K562 (cell line): Measurements from ENCODE around the gene AEN. TPM values are rescaled to one million over a fixed set of nuclear protein-coding genes. Genes with fewer than 3 reads are reported as not detected.

Experiments
- ATF1 ChIP-seq, 2 experiments: fragments of 450-650 bp in 1 of 2; IDR thresholded peaks; 2 replicates each; pipeline ENCODE4 v1.6.1; 2016; ENCODE audit warnings: missing compliant biosample characterization in 1 of 2, missing genetic modification characterization in 1 of 2
- E2F3 ChIP-seq: fragments of 250-450 bp; sonication (Bioruptor Pico); IDR thresholded peaks from 2 replicates; pipeline ENCODE4 v1.4.0; 2020; ENCODE audit warnings: mild to moderate bottlenecking
- EP400 ChIP-seq: fragments of 450-650 bp; IDR thresholded peaks from 2 replicates; pipeline ENCODE4 v1.6.1; 2017; ENCODE audit warnings: antibody characterized with exemption, mild to moderate bottlenecking, moderate library complexity
- ETV1 ChIP-seq: fragments of 450-650 bp; conservative IDR thresholded peaks from 2 replicates; pipeline ENCODE4 v1.6.1; 2016; ENCODE audit warnings: missing genetic modification characterization, control low read depth, low read depth, missing compliant biosample characterization
- ETV5 ChIP-seq: sonication (generic); formaldehyde crosslinking; IDR thresholded peaks from 2 replicates; pipeline ENCODE4 v1.4.0; 2020; ENCODE audit warnings: low read depth, mild to moderate bottlenecking, missing genetic modification reagents
- FOXM1 ChIP-seq, 2 experiments: fragments of 450-650 bp in 1 of 2; sonication (generic) in 1 of 2; formaldehyde crosslinking in 1 of 2; IDR thresholded peaks; 2 replicates each; pipeline versions ENCODE4 v1.6.1 to v1.9.0; 2017 to 2022; ENCODE audit warnings: low read depth in 2 of 2, mild to moderate bottlenecking in 2 of 2, missing genetic modification reagents in 1 of 2, moderate library complexity in 1 of 2
- HNRNPH1 ChIP-seq: fragments of 200-400 bp; formaldehyde crosslinking; optimal IDR thresholded peaks from 2 replicates; pipeline ENCODE3; 2017; ENCODE audit warnings: low read depth, mild to moderate bottlenecking, low read length, moderate library complexity
- KLF10 ChIP-seq: fragments of 250-450 bp; sonication (Bioruptor Pico); IDR thresholded peaks from 2 replicates; pipeline ENCODE4 v1.6.1; 2021; ENCODE audit warnings: matching md5 sums
- MTA2 ChIP-seq: fragments of 450-650 bp; IDR thresholded peaks from 2 replicates; pipeline ENCODE4 v1.6.1; 2016; ENCODE audit warnings: low read depth
- NFIC ChIP-seq: fragments of 450-650 bp; IDR thresholded peaks from 2 replicates; pipeline ENCODE4 v1.6.1; 2017; ENCODE audit warnings: mild to moderate bottlenecking, inconsistent platforms
- RAD21 ChIP-seq, 2 experiments: fragments of 250-450 bp in 1 of 2; fragments of 450-650 bp in 1 of 2; sonication (Bioruptor Pico) in 1 of 2; formaldehyde crosslinking in 1 of 2; IDR thresholded peaks in 1 of 2; conservative IDR thresholded peaks in 1 of 2; 2 replicates each; pipeline versions ENCODE4 v1.4.0 to v1.8.0; 2020 to 2022; ENCODE audit warnings: mild to moderate bottlenecking in 2 of 2, moderate library complexity in 1 of 2
- RBFOX2 ChIP-seq: fragments of 200-400 bp; formaldehyde crosslinking; IDR thresholded peaks from 2 replicates; pipeline ENCODE4 v1.6.1; 2017; ENCODE audit warnings: low read depth, mild to moderate bottlenecking, low read length, moderate library complexity
- SP1 ChIP-seq: sonication (generic); formaldehyde crosslinking; IDR thresholded peaks from 2 replicates; pipeline ENCODE4 v1.8.1; 2022; ENCODE audit warnings: mild to moderate bottlenecking, missing genetic modification reagents
- ZFX ChIP-seq: sonication (generic); formaldehyde crosslinking; IDR thresholded peaks from 2 replicates; pipeline ENCODE4 v1.8.0; 2022; ENCODE audit warnings: mild to moderate bottlenecking, missing genetic modification reagents, moderate library complexity
- ZNF644 ChIP-seq: fragments of 200-800 bp; sonication (Bioruptor generic); IDR thresholded peaks from 2 replicates; pipeline ENCODE4 v1.6.1; 2016; ENCODE audit warnings: low read depth, missing genetic modification characterization, missing compliant biosample characterization
- ZNF830 ChIP-seq: fragments of 250-450 bp; sonication (Bioruptor Pico); IDR thresholded peaks from 2 replicates; pipeline ENCODE4 v1.5.0; 2021; ENCODE audit warnings: mild to moderate bottlenecking
- polyA plus RNA-seq, 8 experiments: library from polyadenylated mRNA; depleted of rRNA in 4 of 8; stranded (reverse) in 5 of 8; unstranded in 3 of 8; fragments of >200 nt; fragmentation: Nextera tagmentation in 2 of 8; fragmentation: Illumina TruSeq in 1 of 8; extraction: Ambion mirVana in 2 of 8; extraction: Trizol in 1 of 8; gene quantifications; 2 replicates each; pipeline versions ENCODE4 v1.2.1 to v1.2.3, GENCODE V29; 2011 to 2014; ENCODE audit warnings: inconsistent platforms in 1 of 8, missing spikeins in 1 of 8
- total RNA-seq, 7 experiments: library from RNA; depleted of rRNA in 6 of 7; stranded (reverse); fragments of >200 nt in 6 of 7; fragmentation: Illumina TruSeq in 2 of 7; extraction: Trizol in 2 of 7; gene quantifications; 2 replicates each; pipeline versions ENCODE4 v1.2.1 to v1.2.3, GENCODE V29; 2011 to 2021; ENCODE audit warnings: low replicate concordance in 1 of 7
- TF ChIP-seq, protein P1 (sequence below): fragments of 450-650 bp; conservative IDR thresholded peaks from 2 replicates; pipeline ENCODE4 v1.6.1; 2016; ENCODE audit warnings: missing genetic modification characterization, low read depth, mild to moderate bottlenecking, control low read depth, missing compliant biosample characterization
- TF ChIP-seq, protein P2 (sequence below): fragments of 450-650 bp; formaldehyde crosslinking; IDR thresholded peaks from 2 replicates; pipeline ENCODE4 v1.4.0; 2022; ENCODE audit warnings: missing genetic modification characterization
- TF ChIP-seq, protein P3 (sequence below), 2 experiments: IDR thresholded peaks; 2 replicates each; pipeline ENCODE4 v1.6.1; 2011; ENCODE audit warnings: borderline replicate concordance in 1 of 2, control low read depth in 1 of 2, low read depth in 1 of 2, low read length in 1 of 2, mild to moderate bottlenecking in 1 of 2, mixed read lengths in 1 of 2, moderate library complexity in 1 of 2; ENCODE audit not compliant: insufficient read depth in 1 of 2, insufficient read length in 1 of 2, poor library complexity in 1 of 2, severe bottlenecking in 1 of 2; ENCODE audit errors: extremely low read depth in 1 of 2
- TF ChIP-seq, protein P4 (sequence below): fragments of 250-450 bp; sonication (Bioruptor Pico); IDR thresholded peaks from 2 replicates; pipeline ENCODE4 v1.5.1; 2021; ENCODE audit warnings: mild to moderate bottlenecking
- TF ChIP-seq, protein P5 (sequence below): sonication (generic); formaldehyde crosslinking; IDR thresholded peaks from 2 replicates; pipeline ENCODE4 v1.9.0; 2022; ENCODE audit warnings: mild to moderate bottlenecking, missing genetic modification reagents

AEN gene
- total and polyA plus RNA-seq, 9 of the 15 experiments (the other 6 are each of a cell fraction or from before 2014, with no cell fraction given) = 9.0 to 51.0 (median 32.8) TPM

DNA sequence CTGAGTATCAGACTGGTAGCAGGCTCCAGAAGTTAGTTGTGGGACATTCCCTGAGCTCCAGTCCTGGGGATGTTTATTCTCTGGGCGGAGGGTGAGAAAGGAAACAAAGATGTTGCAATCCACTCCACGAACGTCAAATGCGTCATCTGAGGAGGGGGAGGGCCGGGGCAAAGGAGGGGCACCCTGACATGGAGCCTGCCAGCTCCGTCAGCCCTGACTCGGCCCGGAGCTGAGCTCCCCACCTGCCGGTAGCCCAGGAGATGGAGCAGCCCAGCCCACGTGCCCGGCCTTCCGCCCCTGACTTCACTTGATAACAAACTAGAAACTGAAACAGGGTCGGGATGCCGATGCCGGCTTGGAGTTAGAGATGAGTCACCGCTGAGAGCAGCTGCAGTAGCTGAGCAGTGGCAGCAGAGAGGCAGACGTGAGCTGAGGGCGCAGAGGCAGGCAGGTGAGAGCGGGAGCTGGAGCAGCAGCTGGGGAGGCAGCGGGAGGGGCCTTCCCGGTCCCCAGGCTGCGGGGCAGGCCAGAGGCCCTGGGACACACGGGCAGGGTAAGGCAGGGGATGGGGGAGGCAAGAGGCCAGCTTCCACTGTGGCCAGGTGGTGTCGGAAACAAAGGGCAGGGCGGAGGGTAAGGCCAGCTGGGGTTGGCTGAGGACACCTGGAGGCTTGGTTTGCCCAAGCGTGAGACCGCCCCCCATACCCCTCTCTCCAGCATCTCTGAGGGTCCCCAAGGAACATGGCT, 17.7 kb downstream of the AEN start, which contains the start of gene ISG20 (continued):
- TF ChIP-seq ZFX (CRISPR knock-in tag) (peak; percentile 85), ETV5 (peak; percentile 98), ATF1 (CRISPR knock-in tag; IDR thresholded peaks at IDR 0.05) (no peak), ATF1 (tag; IDR thresholded peaks at IDR 0.05) (peak; percentile 96), RAD21 (CRISPR knock-in tag; conservative IDR thresholded peaks at IDR 0.05 in 1 of 2, IDR thresholded peaks at IDR 0.05 in 1 of 2) (peak in 1 of 2 experiments; percentile 36; a peak in 2 of 4 replicates), ZNF644 (tag) (peak; percentile 54; the same call in 1 of the 2 replicates), HNRNPH1 (no peak), FOXM1 (IDR thresholded peaks at IDR 0.05; ENCODE audit: low read depth) (peak; percentile 60), FOXM1 (CRISPR knock-in tag; IDR thresholded peaks at IDR 0.05; ENCODE audit: low read depth) (0 out of 2 replicates have a peak, but pooled peaks have one; percentile 85), E2F3 (CRISPR knock-in tag) (peak; percentile 30; the same call in 1 of the 2 replicates), NFIC (peak; percentile 76), EP400 (peak; percentile 85), SP1 (peak; percentile 79), ETV1 (tag) (peak; percentile 98), ZNF830 (CRISPR knock-in tag) (no peak), MTA2 (peak; percentile 62; the same call in 1 of the 2 replicates), KLF10 (CRISPR knock-in tag) (no peak), RBFOX2 (peak; percentile 90)
- TF ChIP-seq, protein P1, sequence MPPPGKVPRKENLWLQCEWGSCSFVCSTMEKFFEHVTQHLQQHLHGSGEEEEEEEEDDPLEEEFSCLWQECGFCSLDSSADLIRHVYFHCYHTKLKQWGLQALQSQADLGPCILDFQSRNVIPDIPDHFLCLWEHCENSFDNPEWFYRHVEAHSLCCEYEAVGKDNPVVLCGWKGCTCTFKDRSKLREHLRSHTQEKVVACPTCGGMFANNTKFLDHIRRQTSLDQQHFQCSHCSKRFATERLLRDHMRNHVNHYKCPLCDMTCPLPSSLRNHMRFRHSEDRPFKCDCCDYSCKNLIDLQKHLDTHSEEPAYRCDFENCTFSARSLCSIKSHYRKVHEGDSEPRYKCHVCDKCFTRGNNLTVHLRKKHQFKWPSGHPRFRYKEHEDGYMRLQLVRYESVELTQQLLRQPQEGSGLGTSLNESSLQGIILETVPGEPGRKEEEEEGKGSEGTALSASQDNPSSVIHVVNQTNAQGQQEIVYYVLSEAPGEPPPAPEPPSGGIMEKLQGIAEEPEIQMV = no peak
- TF ChIP-seq, protein P2, sequence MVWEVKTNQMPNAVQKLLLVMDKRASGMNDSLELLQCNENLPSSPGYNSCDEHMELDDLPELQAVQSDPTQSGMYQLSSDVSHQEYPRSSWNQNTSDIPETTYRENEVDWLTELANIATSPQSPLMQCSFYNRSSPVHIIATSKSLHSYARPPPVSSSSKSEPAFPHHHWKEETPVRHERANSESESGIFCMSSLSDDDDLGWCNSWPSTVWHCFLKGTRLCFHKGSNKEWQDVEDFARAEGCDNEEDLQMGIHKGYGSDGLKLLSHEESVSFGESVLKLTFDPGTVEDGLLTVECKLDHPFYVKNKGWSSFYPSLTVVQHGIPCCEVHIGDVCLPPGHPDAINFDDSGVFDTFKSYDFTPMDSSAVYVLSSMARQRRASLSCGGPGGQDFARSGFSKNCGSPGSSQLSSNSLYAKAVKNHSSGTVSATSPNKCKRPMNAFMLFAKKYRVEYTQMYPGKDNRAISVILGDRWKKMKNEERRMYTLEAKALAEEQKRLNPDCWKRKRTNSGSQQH = no peak
- TF ChIP-seq, protein P3, sequence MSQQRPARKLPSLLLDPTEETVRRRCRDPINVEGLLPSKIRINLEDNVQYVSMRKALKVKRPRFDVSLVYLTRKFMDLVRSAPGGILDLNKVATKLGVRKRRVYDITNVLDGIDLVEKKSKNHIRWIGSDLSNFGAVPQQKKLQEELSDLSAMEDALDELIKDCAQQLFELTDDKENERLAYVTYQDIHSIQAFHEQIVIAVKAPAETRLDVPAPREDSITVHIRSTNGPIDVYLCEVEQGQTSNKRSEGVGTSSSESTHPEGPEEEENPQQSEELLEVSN (IDR thresholded peaks at IDR 0.05; ENCODE audit: borderline replicate concordance in 1 of 2, extremely low read depth in 1 of 2, insufficient read depth in 1 of 2, insufficient read length in 1 of 2, low read depth in 1 of 2, low read length in 1 of 2, poor library complexity in 1 of 2, severe bottlenecking in 1 of 2) = peak; percentile 72 to 87
- TF ChIP-seq, protein P4, sequence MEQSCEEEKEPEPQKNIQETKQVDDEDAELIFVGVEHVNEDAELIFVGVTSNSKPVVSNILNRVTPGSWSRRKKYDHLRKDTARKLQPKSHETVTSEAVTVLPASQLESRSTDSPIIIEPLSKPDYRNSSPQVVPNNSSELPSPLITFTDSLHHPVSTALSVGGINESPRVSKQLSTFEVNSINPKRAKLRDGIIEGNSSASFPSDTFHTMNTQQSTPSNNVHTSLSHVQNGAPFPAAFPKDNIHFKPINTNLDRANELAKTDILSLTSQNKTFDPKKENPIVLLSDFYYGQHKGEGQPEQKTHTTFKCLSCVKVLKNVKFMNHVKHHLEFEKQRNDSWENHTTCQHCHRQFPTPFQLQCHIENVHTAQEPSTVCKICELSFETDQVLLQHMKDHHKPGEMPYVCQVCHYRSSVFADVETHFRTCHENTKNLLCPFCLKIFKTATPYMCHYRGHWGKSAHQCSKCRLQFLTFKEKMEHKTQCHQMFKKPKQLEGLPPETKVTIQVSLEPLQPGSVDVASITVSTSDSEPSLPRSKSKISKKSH (CRISPR knock-in tag) = no peak
- TF ChIP-seq, protein P5, sequence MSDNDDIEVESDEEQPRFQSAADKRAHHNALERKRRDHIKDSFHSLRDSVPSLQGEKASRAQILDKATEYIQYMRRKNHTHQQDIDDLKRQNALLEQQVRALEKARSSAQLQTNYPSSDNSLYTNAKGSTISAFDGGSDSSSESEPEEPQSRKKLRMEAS (CRISPR knock-in tag) = peak; percentile 99
